NCI-H460 (cell line): Measurements from ENCODE around the gene TECR. TPM values are rescaled to one million over a fixed set of nuclear protein-coding genes. Genes with fewer than 3 reads are reported as not detected.
"Not testable (repeated sequence)": the region's sequence is repeated elsewhere in the genome, so short reads cannot be mapped to it uniquely, and the experiment has no call there.

Source experiments
- DNase-seq: peaks from one replicate; pipeline ENCODE4 v3.0.0-alpha.2; 2016; ENCODE audit warnings: low read depth; ENCODE audit errors: extremely low read depth
- total RNA-seq: library from RNA; depleted of rRNA; stranded (reverse); fragments of >200 nt; shearing (Covaris generic); gene quantifications from 2 replicates; pipeline ENCODE4 v1.2.3, GENCODE V29; 2014

The TECR gene
- total RNA-seq, 1 experiment from 2014 or later: 59.1 TPM

- DNase-seq: no peak
These were observed 4.1 kb downstream of the TECR start for GRCh38 chr19:14533450-14533849.

DNA sequence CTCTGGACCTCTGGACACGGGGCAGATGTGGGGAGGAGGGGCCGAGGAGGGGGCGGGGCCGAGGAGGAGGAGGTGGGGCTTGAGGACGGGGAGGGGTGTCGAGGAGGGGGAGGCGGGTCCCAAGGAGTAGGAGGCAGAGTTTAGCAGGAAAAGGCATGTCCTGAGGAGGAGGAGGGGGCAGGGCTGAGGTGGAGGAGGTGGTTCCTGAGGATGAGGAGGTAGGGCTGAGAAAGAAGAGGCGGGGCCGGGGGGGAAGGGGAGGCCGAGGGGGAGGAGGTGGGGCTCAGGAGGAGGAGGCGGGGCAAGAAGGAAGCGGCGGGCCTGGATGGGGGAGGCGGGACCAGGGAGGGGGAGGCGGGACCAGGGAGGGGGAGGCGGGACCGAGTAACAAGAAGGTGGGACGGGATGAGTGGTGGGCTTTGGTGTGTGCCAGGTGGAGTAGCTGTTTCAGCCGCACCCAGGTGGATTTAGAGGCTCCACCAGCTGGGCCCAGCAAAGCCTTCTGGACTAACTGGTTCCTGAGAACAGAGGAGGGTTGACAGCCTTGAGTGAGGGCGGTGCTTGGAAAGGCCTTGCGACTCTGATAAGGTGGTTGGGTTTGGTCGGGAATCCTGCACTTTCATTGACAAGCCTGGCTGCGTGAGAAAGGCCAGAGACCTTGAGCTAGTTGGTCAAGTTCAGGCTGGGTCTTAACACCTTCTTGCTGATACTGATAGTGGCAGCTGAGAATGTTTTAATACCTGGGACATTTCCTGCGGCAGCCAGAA, 7.7 kb downstream of the TECR start:
- no peak for DNase-seq

- no peak for DNase-seq
These were observed 11.5 kb downstream of the TECR start for GRCh38 chr19:14540741-14541525.

GRCh38 chr19:14541979-14542378, 12.6 kb downstream of the TECR start:
- DNase-seq: not testable (repeated sequence)

- DNase-seq: no peak
These were observed 13.4 kb downstream of the TECR start for GRCh38 chr19:14542711-14543328.

DNA sequence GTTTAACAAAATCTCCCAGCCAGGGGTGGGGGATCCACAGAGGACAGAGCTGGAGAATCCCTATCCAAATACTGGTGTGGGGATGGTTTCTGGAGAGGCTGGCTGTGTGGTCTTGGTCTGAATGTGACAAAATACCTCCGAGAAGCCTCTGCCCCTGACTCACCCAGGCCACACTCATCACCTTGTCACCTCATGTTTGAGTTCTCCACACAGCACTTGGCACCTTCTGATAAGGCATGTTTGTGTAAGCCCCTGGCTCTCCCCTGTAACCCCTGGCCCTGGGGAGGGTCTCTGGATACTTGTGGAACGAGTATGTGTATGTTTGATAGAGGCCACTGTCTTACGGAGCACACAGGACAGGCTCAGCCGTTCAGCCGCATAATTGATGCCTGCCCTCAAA, 14.7 kb downstream of the TECR start:
- no peak for DNase-seq

- DNase-seq: no peak
These were observed 15.8 kb downstream of the TECR start for GRCh38 chr19:14544977-14545715.

DNA sequence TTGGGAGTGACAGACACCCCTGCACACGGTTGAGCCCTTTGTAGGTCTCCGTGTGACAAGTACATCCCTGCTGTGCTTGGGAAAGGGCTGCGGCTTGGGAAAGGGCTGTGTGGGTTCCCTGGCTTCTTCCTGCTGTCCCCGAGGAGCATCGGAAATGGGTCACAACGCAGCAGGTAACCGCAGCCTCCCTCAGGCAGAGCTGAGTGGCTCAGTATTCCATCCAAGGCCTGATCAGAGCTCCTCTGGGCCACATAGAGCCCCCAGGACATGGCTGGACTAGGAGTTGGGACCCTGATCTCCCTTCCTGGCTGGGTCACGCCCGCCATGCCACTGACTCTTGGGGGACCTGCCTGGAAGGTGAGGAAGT, 16.3 kb downstream of the TECR start:
- DNase-seq: no peak

DNA sequence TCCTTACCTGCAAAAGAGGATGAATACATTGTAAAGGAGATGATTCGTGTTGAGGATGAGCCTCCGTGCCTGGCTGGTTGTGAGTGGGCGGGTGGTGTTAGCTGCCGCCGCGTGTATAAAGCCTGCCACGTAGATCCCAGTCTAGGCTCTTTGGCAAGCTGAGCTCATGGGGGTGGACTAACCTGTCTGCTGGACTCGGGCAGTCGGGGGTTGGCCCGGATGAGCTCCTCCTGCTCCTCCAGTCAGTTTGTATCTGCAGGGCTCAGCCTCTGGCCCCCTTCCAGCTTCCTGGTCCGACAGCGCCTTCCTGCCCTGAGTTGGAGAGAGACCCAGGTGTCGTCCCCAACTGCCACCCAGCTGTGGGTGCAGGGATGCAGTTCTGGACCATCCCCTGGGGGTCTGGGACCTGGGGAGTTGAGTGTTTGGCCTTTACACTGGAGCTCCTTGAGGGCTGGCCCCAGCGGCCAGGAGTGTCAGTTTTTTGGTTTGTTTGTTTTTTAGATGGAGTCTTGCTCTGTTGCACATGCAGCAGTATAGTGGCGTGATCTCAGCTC, 20.9 kb downstream of the TECR start:
- DNase-seq: no peak

DNA sequence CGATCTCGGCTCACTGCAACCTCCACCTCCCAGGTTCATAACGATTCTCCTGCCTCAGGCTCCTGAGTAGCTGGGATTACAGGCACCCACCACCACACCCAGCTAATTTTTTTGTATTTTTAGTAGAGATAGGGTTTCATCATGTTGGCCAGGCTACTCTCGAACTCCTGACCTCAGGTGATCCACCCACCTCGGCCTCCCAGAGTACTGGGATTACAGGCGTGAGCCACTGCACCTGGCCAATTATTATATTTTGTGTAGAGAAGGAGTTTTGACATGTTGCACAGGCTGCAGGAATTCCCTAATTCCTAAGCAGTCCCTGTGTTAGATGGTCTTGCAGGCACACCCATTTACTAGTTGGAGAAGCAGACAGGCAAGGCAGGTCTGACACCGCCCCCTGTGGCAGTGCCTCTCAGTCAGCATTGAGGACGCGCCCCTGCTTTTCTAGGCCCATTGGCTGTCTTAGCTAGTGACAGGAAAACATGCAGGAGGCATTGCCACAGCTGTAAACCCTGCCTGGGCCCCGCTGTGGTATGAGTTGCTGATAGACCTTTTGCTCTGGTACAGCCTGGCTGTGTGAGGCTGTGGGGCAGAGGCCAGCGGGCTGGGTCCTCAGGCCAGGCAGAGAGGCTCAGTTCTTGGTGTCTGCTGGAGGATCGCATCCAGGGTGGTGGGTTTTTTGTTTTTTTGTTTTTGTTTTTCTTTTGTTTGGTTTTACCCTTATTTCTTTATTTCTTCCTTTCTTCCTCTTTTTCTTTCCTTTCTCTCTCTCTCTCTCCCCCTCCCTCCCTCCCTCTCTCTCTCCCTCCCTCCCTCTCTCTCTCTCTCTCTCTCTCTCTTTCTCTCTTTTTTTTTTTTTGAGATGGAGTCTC, 22.0 kb downstream of the TECR start:
- DNase-seq: not testable (repeated sequence)

DNA sequence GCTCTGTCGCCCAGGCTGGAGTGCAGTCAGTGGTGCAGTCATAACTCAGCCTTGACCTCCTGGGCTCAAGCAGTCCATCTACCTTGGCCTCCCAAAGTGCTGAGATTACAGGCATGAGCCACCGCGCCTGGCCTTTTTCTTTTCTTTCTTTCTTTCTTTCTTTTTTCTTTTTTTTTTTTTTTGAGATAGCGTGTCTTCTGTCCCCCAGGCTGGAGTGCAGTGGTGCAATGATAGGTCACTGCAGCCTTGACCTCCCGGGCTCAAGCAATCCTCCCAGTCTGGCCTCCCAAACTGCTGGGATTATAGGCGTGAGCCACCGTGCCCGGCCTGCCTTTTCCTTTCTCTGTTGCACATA, 22.6 kb downstream of the TECR start:
- DNase-seq: not testable (repeated sequence)

GRCh38 chr19:14553042-14553938, 23.9 kb downstream of the TECR start:
- DNase-seq: no peak

DNA sequence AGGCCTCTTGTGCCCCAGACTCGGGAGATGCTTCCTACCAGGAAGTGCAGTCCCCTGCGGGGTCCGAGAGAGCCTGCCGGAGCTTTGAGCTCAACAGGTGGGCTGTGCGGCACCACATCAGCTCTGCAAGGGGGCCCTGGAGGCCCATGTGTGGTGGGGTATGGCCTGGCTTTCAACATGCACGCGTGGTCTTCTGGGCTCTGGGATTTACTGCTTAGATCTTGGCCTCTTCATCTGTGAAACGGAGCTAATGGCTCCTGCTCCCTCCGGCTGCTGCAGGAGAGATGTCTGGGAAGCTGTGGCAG, 24.5 kb downstream of the TECR start:
- DNase-seq: no peak

DNA sequence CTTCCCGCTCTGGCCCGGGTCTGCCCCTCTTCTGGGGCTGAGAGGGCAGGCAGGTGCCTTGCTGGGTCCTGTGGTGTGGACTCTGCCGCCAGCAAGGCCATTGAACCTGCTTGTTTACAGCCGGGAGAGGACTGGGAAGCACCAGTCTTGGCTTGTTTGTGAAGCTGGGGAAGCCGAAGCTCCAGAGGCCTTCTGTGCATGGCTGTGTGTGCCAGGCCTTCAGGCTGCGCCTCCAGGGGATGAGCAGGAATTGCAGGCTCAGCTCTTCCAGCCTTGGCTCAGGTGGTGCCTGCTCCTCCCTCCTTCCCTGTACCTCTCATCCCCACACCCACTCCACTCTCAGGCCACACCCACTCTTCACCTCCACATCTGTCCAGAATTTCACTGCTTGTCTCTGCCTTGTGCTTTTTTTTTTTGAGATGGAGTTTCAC, 25.0 kb downstream of the TECR start:
- no peak for DNase-seq

DNA sequence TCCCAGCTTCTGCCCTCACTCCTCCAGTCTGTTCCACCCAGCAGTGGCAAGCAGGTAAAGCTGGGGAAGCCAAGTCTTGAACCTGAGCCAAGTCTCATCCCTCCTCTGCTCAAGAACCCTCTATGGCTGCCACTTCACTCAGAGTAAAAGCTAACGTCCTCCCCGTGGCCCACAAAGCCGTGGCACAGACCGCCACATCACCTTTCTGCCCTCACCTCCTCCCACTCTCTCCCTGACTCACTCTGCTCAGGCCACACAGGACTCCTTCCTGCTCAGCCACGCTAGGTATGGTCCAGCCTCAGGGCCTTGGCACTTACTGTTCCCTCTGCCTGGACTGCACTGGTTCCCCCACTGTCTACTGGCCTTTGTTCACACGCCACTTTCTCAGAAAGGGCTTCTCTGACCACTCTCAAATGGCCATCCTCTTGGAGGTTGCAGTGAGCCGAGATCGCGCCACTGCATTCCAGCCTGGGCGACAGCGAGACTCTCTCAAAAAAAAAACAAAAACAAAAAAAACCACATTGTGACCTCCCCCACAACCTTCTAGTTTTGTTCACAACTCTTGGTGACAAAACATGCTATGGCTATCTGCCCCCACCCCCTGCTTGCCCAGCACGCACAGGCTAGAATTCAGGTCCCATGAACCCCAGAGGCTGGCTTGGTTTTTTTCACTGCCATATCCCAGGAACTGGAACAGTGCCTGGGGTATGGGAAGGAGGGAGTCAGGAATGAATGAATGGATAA, 26.7 kb downstream of the TECR start:
- DNase-seq: no peak

DNA sequence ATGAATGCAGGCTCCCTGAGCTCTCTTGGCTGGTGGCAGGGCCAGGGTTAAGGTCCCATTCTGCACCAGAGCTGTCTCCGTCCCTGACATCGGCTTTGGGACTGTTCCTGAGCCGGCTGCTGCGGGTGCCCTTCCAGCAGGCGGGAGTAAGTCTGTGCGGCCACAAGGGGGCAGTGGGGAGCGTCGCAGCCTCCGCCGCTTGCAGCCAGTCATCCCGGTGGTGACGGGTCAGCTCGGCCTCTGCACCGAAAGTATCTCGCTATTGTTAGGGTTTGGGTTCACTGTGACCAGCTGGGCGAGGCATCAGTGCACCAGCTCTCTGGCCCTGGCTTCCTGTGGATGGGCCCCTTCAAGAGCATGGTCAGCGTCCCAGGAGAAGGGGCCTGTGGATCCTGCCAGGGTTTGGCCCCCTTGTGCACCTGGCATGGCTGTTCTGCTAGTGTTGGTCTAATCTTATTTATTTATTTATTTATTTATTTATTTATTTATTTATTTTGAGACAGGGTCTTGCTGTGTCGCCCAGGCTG, 27.3 kb downstream of the TECR start:
- peak; percentile 54 for DNase-seq

DNA sequence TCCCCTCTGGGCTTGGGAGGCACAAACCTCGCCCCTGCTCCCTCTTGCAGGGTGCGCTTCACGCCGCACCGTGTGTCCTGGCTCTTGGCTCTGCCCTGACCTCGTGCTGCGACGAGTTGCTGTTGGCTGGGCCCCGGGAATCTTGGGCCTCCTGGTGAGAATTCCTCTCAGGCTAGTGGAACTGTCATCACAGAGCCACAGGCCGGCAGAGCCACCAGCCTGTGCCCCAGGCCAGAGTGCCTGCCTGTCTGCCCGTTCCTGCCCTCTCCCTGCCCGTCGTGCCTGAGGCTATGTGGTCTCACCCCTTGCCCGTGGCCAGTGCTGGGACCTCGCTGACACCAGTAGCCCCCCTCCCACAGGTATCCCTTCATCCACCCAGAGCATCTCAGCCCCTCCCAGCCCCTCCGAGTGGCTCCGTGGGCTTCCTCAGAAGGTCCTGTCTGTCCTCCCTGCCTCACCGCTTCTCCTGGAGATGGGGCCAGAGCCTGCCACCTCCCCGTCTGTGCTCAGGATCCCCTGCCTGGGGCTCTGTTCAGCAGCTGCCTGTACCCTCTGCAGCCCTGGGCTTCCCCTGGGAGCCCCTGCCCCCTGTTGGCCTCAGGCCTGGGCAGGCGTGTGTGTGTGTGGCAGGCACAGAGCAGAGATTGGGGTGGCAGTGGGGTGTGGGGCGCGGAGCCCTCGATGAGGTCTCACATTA, 29.1 kb downstream of the TECR start:
- DNase-seq: no peak
